C1 segment of cervical spinal cord (tissue), 14 donors: ENCODE results near the gene RLF.

Source experiments
- DNase-seq, 14 donors: peaks; one replicate each; lab custom pipeline; 2025; lab: John Stamatoyannopoulos, UW

RLF gene

DNA sequence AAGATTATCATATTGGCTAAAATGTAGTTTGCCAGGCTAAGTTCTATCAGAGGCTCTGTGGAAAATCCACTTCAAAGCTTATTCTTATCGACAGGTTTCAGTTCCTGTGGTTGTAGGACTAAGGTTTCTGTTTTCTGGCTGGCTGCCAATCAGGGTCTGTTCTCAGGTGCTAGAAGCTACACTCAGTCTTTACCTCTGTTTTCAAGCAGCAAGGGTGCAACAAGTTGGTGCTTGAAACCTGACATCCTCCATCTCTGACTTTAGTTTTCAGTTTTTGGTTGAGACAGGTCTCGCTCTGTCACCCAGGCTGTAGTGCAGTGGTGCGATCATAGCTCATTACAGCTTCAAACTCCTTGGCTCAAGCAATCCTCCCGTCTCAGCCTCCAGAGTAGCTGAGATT, 71.3 kb downstream of the RLF start:
- DNase-seq = no peak

DNA sequence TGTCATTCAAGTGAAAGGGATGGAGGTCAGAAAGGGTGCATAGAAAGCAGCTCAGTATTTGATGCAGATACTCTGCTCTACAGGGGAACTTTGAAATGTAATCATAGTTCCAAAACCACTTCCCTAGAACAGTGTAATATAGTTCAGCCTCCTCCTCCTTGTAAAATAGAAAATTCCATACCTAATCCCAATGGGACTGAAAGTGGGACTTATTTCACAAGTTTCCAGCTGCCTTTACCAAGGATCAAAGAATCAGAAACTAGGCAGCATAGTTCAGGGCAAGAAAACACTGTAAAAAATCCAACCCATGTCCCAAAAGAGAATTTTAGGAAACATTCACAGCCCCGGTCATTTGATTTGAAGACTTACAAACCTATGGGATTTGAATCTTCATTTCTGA, 78.4 kb downstream of the RLF start:
- DNase-seq = no peak

DNA sequence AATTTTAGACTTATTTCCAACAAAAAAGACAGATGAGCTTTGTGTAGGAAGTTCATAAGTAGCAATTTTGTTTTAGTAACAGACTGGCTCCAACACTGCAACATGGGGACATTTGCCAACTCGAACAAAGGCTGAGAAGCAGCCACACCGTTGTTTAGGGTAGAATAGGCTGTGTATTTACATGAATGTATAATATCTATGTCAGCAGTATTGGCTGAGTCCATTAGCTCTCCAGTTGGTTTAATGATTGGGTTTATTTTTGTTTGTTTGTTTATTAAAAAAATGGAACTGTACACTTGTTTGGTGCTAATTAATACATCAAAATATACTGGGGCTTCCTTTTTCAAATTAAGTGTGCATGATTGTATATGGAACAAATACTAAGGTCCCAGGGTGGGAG, 79.2 kb downstream of the RLF start:
- DNase-seq = no peak

DNA sequence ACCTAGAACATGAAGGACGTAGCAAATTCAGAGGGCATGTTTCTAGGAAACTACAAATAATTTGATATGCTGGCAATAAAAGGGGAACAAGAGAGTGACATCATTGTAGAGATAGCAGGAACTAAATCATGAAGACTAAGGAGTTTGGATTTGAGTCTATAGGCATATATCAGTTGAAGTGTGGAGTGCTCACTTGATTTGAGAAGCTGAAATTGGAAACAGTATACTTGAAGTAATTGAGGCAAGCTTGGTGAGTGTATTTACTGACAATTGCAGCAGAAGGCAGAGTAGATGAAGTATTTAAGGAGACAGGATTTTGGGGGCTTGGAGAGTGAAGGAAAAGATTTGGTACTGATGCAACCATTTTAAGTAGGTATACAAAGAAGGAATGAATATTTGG, 80.2 kb downstream of the RLF start:
- no peak for DNase-seq

DNA sequence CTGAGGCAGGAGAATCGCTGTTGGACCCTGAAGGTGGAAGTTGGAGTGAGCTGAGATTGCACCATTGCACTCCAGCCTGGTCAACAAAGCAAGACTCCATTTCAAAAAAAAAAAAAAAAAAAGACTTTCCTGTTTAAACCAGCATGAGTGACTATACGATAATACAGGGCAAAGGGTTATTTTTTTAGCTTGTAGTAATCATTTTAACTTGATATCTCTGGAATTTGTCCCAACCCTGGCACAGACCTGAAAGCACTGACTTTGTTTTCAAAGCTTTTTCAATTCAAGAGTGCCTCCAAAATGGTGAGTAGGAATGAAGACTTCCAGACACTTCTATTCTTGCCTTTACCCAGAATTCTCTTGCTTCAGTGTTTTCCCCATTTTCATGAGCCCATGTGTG, 82.2 kb downstream of the RLF start:
- DNase-seq = no peak

DNA sequence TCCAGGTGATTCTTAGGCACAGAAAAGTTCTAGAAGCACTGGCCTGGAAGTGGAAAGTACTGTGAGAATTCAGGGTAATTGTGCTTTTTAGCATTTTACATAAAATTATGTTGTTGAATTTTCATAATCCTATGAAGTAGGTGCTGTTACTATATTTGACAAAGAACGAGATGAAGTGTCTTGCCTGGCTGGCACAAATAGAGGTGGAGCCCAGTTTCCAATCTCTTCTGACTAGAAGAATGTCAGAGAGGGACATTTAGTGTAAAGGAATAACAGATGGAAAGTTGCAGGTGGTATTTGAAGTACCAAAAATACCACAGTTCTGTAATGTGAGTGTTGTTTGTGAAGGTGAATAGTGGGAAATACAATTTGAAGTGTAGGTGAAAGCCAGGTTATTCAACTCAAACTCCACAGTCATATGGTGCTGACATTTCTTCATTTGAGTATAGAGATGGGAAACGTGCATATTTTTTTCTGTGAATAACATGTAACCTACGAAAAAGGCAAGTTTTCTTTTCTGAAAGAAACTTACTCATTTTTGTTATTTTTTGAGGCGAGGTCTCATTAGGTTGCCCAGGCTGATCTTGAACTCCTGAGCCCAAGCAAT, 83.1 kb downstream of the RLF start:
- DNase-seq = peak in 1 of 14 donors; percentile 8

DNA sequence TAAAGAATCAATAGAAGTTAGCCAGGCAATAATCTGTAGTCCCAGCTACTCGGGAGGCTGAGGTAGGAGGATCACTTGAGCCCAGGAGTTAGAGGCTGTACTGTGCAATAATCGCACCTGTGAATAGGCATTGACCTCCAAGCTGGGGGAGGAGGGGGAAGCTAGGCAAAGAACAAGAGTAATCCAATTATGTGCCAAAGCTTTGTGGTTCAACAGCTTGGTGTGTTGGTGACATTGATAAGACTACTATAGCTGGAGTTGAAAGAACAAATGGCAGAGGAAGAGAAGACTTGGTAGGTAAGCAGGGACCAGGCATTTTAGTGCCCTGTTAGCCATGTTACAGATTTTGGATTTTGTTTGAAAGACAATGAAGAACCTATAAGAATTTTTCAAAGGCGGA, 84.5 kb downstream of the RLF start:
- DNase-seq = no peak

DNA sequence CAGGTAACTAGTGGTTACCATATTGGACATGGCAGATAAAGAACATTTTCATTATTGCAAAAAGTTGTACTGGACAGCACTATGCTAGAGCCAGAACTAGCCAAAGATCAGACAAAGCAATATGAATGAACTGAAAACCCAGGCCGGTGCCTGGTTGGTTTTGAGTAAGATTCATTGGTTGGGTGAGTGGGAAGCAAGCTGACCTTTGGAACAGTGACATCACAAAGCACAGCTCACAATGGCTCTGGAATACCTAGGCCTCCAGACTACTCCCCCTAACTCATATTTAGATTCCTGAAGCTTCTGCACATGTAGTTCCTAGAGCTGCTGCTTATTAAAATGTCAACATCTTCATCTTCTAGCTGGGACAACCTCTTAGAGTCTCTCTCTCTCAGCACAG, 86.5 kb downstream of the RLF start, which contains the start of gene TMCO2:
Gene TMCO2, plus strand, starts transcription at position 283 of the 400 bp plus-strand sequence. Its CDS starts 57 bp downstream, at position 340.
- no peak for DNase-seq

DNA sequence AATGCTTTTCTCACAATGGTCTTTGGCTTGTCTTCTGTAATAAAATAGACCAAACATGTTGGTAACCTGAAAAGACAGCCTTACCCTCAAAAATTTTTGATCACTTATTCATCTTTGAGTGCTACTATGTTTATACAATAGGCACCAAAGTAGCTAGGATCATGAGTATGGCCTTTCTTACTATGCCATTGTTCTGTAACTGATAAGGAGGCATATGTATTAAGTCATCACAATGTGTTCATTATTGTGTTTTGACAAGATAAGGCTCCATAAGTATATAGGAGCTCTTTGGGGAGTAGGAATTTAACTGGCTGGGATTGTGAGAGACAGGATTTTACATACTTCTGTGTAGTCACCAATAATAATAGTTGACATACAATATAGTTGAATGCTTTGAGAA, 87.2 kb downstream of the RLF start:
- DNase-seq = no peak

DNA sequence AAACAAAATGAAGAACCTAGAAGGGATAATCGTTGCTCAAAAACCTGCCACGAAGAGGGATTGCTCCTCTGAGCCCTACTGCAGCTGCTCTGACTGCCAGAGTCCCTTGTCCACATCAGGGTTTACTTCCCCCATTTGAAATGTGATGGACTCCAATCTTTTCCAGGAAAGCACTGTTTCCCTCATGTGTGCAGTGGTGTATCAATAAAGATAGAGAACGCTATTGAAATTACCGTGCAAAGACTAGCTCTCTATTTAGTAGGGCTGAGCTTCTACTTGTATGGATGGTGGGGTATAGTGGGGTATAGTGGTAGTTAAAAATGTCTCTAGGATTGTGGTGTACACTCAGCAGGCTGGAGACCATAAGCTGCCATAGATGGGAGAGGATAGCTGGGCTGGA, 90.3 kb downstream of the RLF start:
- DNase-seq = no peak

DNA sequence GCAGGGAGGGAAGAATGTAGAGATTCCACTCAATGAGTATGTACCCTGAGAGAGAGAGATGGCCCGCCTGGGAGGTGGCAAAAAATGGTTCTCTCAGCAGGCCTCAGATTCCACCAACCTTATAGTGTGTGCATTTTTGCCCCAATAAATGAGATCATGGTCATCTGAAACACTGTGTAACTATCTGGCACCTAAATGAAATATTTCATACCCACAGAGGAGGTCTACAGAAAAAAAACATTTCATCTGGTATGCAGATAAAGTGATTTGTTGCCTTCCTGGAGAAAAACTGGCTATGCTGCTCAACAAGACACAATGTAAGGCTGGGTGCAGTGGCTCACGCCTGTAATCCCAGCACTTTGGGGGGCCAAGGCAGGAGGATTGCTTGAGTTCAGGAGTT, 91.4 kb downstream of the RLF start:
- no peak for DNase-seq

DNA sequence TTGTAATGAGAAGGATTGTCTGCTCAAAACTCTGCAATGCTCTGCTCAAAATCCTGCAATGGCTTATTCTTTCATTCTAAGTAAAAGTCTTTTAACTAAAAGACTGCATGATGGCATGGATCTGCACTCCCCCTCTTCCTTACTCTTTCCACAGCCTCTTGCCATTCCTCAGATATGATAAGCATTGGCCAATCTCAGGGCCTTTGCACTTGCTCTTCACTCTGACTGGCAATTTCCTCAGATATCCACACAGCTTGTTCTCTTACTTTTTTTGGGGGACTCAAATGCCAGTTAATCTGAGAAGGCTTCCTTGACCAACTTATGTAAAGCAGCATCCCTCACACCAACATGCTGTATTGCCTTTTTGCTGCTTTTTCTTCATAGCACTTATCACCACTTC, 94.0 kb downstream of the RLF start:
- DNase-seq = no peak

DNA sequence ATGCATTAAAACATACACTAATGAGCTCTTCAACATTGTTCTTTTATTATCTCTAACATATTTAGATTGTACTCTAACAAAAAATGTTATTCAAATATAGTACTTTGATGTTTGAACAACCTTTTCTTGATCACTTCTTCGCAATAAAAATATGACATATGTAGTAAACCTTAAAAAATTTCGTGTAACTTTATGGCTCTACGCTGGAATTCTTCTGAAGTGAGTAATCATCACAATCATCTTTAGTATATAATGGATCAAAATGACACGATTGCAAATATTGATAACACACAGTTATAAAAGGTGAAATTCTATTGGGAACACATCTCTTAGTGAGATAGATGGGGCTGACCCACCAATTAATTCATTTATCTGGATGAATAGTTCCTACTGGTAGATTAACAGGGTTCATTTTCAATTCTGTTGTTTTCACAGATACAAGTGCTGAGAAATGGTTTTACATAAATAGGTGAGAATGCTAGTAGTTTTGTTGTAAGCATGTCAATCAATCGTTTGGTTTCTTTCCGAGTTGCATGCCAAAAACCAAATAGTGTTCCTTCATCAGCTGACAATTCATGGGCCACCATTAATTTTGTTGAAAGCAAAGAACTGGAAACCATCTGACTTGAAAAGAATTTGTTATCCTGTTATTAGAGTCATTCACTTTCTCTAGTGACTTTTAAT, 95.4 kb downstream of the RLF start:
- DNase-seq = no peak

DNA sequence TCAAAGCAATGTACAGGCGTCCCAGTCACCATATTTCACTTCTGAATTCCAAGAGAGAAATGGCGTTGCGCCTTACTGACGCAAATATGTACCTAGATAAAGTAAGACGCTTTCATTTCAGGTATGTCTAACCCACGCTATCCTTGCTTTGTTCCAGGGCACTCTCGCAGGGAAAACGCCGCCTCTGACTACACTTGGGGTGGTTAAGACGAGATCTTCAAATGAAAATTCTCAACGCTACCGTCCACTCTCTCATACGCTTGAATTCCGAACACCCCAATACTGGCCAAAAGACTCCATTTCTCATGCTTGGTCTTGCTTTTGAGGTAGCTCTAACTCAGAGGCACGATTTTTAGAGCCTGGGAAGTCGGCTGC, 96.1 kb downstream of the RLF start:
- peak in 1 of 14 donors; percentile 37 for DNase-seq

DNA sequence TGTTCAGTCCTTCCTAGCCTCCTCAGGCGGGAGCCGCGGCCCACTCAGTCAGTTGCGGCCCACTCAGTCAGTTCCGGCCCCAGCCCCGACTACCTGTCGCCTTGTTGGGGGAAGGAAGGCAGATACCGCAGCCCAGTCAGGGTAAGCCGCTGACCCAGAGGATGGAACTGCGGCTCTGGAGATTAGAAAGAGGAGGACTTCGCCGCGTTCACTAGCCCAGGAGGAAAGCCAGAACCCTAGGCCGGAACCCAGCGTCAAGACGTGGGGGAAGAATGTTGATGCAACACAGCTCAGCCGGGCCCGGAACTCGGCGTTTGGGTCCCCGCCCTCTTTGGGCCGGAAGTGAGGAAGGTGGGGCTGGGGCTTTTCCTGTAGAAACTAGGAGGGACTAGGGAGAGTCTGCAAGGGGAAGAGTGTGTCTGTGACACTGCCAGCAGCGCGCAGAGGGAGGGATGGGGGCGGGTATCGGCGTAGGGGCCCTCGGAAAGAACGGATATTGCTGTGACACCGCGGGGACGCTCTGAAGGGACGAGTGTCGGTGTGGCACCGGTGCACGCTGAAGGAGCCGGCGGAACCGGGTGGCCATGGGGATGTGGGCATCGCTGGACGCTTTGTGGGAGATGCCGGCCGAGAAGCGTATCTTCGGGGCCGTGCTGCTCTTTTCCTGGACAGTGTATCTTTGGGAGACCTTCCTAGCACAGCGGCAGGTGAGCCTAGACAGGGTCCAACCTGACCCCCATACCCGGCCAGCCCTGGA, 96.7 kb downstream of the RLF start, which contains the start of gene ZMPSTE24:
Gene ZMPSTE24, plus strand, starts transcription at position 549 of the 757 bp plus-strand sequence. Its CDS starts 36 bp downstream, at position 585.
- DNase-seq = peak; percentile 72 to 97 (median 95)

DNA sequence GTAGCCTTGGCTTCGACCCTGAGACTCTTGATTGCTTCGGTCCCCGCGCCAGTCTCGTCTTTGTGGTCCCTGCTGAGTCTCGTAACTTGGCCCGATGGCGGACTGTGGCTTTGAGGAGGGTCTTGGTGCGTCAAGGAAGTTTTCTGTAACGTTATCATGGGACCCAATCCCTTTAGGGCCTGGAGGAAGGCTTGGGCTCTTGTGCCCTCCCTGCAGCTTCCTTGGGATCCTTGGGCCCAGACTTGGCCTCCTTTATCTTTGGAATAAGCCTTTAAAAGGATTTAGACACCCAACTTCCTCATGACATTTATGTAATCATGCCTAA, 97.2 kb downstream of the RLF start:
- DNase-seq = no peak

DNA sequence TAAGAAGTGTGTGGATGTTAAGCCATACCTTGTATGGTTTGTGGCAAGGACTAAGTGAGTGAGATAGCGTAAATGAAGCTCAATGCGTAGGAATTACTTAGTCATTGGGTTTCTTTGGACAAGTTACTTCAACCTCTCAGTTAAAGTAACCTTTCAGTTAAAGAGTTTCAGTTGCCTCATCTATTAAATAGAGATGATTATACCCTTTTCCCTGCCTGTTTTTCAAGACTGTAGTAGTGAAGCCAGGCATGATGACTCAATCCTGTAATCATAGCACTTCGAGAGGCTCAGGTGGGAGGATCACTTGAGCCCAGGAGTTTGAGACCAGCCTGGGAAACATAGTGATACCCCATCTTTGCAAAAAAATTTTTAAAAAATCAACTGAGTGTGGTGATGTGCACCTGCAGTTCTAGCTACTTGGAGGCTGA, 103.2 kb downstream of the RLF start:
- no peak for DNase-seq

DNA sequence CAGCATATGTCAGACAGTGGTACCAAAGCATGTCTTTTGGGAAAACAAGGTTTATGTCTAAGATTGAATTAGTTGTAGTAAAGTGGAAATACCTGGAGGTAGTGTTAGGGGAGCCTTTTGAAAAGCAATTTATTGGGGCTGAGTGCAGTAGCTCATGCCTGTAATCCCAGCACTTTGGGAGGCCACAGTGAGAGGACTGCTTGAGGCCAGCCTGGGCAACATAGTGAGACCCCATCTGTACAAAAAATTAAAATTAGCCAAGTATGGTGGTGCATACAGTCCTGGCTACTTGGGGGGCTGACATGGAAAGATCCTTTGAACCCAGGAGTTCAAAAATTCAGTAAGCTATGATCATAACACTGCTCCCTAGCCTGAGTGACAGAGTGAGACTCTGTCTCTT, 104.1 kb downstream of the RLF start:
- no peak for DNase-seq

DNA sequence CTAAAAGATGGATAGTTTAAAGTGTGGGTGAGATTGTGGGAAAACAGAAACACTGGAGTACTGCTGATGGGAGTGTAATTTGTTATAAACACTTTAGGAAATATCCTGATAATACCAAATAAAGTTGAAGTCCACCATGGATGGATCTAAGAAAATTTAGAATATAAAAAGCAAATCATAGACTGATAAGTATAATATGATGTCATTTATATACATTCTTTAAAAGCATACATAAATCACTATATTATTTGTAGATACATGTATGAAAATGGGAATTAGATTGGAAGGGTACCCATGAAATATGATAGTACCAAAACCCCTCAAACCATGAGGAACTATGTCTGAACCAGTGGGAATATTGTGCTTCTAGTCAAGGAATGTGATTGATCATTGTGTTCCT, 104.7 kb downstream of the RLF start:
- DNase-seq = no peak

DNA sequence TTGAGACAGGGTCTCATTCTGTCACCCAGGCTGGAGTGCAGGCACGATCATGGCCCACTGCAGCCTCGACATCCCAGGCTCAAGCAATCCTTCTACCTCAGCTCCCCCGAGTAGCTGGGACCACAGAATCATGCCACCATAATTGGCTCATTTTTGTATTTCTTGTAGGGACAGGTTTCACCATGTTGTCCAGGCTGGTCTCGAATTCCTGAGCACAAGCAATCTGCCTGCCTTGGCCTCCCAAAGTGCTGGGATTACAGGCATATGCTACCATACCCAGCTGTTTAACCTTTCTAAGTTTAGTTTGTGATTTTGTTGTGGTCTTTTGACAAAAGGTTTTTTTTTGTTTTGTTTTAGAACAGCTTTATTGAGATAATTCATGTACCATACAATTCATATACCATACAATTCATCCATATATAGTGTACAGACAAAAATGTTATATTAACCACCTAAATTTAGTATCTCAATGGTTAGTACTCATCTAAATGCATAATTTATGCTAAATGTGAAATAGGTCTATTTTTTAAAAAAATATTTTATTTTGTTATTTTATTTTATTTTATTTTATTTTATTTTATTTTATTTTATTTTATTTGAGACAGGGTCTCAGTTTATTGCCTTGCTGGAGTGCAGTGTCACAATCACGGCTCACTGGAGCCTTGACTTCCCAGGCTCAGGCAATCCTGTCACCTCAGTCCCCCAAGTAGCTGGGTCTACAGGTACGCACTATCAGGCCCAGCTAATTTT, 105.8 kb downstream of the RLF start:
- DNase-seq = no peak

DNA sequence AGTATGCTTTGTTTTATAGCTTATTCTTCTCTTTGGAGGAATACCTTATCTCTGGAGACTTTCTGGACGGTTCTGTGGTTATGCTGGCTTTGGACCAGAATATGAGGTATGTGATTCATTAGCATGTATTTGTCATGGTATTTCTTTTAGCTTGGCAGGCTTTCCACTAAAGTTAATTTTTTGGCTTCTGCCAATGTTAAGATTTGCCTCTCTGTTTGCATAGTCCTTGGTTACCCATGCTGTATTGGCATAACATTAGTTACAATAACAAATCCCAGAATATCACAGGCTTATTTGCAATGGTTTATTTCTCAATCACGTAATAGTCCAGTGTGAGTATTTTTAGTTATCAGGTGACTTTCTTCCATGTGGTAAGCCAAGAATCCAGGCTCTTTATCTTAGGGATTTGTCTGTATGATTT, 106.6 kb downstream of the RLF start:
- DNase-seq = no peak

DNA sequence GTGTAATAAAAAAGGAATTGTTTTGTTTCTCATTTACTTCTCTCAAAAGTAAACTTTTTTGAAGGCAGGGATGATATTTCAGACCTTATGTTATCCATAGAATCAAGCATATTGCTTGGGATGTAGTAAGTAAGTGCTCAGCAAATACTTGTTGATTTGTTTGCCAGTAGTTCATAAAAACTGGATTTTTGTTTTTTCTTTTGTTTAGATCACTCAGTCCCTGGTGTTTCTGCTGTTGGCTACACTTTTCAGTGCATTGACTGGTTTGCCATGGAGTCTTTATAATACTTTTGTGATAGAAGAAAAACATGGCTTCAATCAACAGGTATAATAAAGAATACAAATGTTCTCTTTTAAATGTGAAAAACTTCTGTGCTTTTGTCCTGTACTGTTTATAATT, 107.0 kb downstream of the RLF start:
- no peak for DNase-seq
